Gastroesophageal sphincter (tissue), 4 donors: Measurements from ENCODE around the gene SIPA1L3. TPM values are rescaled to one million over a fixed set of nuclear protein-coding genes. Genes with fewer than 3 reads are reported as not detected.

Experiments
- ATAC-seq: fragments of 150-250 bp; one replicate; pipeline ENCODE4 v1.9.1; 2016; ENCODE audit warnings: mild to moderate bottlenecking, moderate library complexity
- H3K27ac ChIP-seq, 4 donors: fragments of 200-600 bp; sonication (generic) in 3 of 4; 1 replicate in 3 of 4; 2 replicates in 1 of 4; pipeline ENCODE4 v1.5.1; 2016 to 2019
- H3K27me3 ChIP-seq: fragments of 200-600 bp; sonication (generic); one replicate; pipeline ENCODE4 v1.5.1; 2019
- H3K36me3 ChIP-seq, 2 donors: fragments of 200-600 bp; sonication (generic); one replicate each; pipeline ENCODE4 v1.5.1; 2019; ENCODE audit warnings: control low read depth in 1 of 2
- H3K4me1 ChIP-seq, 3 donors: fragments of 200-600 bp; sonication (generic); 1 replicate in 2 of 3; 2 replicates in 1 of 3; pipeline ENCODE4 v1.5.1; 2016 to 2019; ENCODE audit warnings: control low read depth in 2 of 3
- H3K4me3 ChIP-seq, 2 donors: fragments of 200-600 bp; sonication (generic); one replicate each; pipeline ENCODE4 v1.5.1; 2019; ENCODE audit warnings: mild to moderate bottlenecking in 1 of 2, moderate library complexity in 1 of 2
- H3K9me3 ChIP-seq, 3 donors: fragments of 200-600 bp; sonication (generic); one replicate each; pipeline ENCODE4 v1.5.1; 2017 to 2019; ENCODE audit warnings: control low read depth in 2 of 3
- CTCF ChIP-seq, 4 experiments: fragments of 200-600 bp in 2 of 4; fragments of 450-650 bp in 2 of 4; sonication (generic) in 1 of 4; IDR thresholded peaks; one replicate each; pipeline ENCODE4 v1.5.1; 2017 to 2019; ENCODE audit warnings: antibody characterized with exemption in 4 of 4, mild to moderate bottlenecking in 2 of 4, moderate library complexity in 2 of 4
- EP300 ChIP-seq: sonication (generic); formaldehyde crosslinking; IDR thresholded peaks from one replicate; pipeline ENCODE4 v1.6.1; 2017; ENCODE audit warnings: antibody characterized with exemption, mild to moderate bottlenecking
- POLR2A ChIP-seq, 2 donors: fragments of 450-650 bp; IDR thresholded peaks; one replicate each; pipeline ENCODE4 v1.6.1; 2017; ENCODE audit warnings: antibody characterized with exemption in 2 of 2, mild to moderate bottlenecking in 2 of 2, moderate library complexity in 1 of 2
- POLR2AphosphoS5 ChIP-seq: sonication (generic); formaldehyde crosslinking; IDR thresholded peaks from one replicate; pipeline ENCODE4 v1.6.1; 2017; ENCODE audit warnings: antibody characterized with exemption
- WGBS, 2 donors: methylation state at CpG; one replicate each; pipeline ENCODE4 v1.1.5; 2018; ENCODE audit warnings: low coverage in 1 of 2; 5-methylcytosine and 5-hydroxymethylcytosine counted together
- total RNA-seq, 4 donors: library from RNA; depleted of rRNA; stranded (reverse); fragments of >200 nt; gene quantifications; one replicate each; pipeline ENCODE4 v1.1.0, GENCODE V29; 2016

The SIPA1L3 gene
- total RNA-seq, 4 donors from 2014 or later: 5.9 to 20.2 (median 11.8) TPM

- H3K9me3 ChIP-seq: no peaks in the 10 kb centered on the region
- ATAC-seq: no peak
- H3K4me3 ChIP-seq: no peak overlapping the region
- H3K36me3 ChIP-seq: no peaks in the 10 kb centered on the region
- 100% methylated on average over 1 of the region's 1 CpG for WGBS, 2 donors
- TF ChIP-seq EP300 (no peak), POLR2A (IDR thresholded peaks at IDR 0.05) (no peak), POLR2AphosphoS5 (no peak), CTCF (IDR thresholded peaks at IDR 0.05) (no peak)
- no peaks in the 10 kb centered on the region for H3K27me3 ChIP-seq
- no peak overlapping the region for H3K27ac ChIP-seq
- H3K4me1 ChIP-seq: no peaks in the 10 kb centered on the region
Measured at GRCh38 chr19:37957176-37957575, 50.2 kb downstream of the SIPA1L3 start.

GRCh38 chr19:37959665-37960114 is 52.7 kb downstream of the SIPA1L3 start:
- no peak for TF ChIP-seq POLR2A (IDR thresholded peaks at IDR 0.05)
- TF ChIP-seq POLR2AphosphoS5: no peak
- TF ChIP-seq EP300: no peak
- no peak for TF ChIP-seq CTCF (IDR thresholded peaks at IDR 0.05)
- H3K4me1 ChIP-seq: no peaks in the 10 kb centered on the region
- H3K9me3 ChIP-seq: no peaks in the 10 kb centered on the region
- no peak overlapping the region for H3K4me3 ChIP-seq
- H3K27ac ChIP-seq: no peak overlapping the region
- H3K36me3 ChIP-seq: no peaks in the 10 kb centered on the region
- ATAC-seq: no peak
- H3K27me3 ChIP-seq: no peaks in the 10 kb centered on the region
- WGBS, 2 donors: 53 to 68% methylated on average over 3 of the region's 3 CpGs

GRCh38 chr19:37961198-37961597 is 54.2 kb downstream of the SIPA1L3 start:
- no peak overlapping the region for H3K27ac ChIP-seq
- no peaks in the 10 kb centered on the region for H3K27me3 ChIP-seq
- H3K4me1 ChIP-seq: no peaks in the 10 kb centered on the region
- ATAC-seq: no peak
- H3K9me3 ChIP-seq: no peaks in the 10 kb centered on the region
- H3K36me3 ChIP-seq: no peaks in the 10 kb centered on the region
- WGBS, 2 donors: 100% methylated on average over 4 of the region's 4 CpGs; no CpG with 5 or more reads in 1 of the 2 donors
- no peak overlapping the region for H3K4me3 ChIP-seq
- TF ChIP-seq POLR2A (IDR thresholded peaks at IDR 0.05): no peak
- TF ChIP-seq POLR2AphosphoS5: no peak
- no peak for TF ChIP-seq CTCF (IDR thresholded peaks at IDR 0.05)
- TF ChIP-seq EP300: no peak

GRCh38 chr19:37963190-37963936 is 56.4 kb downstream of the SIPA1L3 start:
- no peak overlapping the region for H3K27ac ChIP-seq
- no peaks in the 10 kb centered on the region for H3K27me3 ChIP-seq
- H3K4me3 ChIP-seq: no peak overlapping the region
- H3K9me3 ChIP-seq: no peaks in the 10 kb centered on the region
- WGBS, 2 donors: 80 to 100% methylated on average over 3 to 4 of the region's 4 CpGs
- TF ChIP-seq POLR2AphosphoS5 (no peak), POLR2A (IDR thresholded peaks at IDR 0.05) (no peak), EP300 (no peak), CTCF (IDR thresholded peaks at IDR 0.05) (no peak)
- no peak for ATAC-seq
- H3K36me3 ChIP-seq: no peaks in the 10 kb centered on the region
- H3K4me1 ChIP-seq: no peaks in the 10 kb centered on the region

- Histone ChIP-seq H3K27me3 (no peaks in the 10 kb centered on the region), H3K9me3 (no peaks in the 10 kb centered on the region), H3K4me1 (no peaks in the 10 kb centered on the region), H3K36me3 (no peaks in the 10 kb centered on the region), H3K4me3 (no peak overlapping the region), H3K27ac (no peak overlapping the region)
- WGBS, 2 donors: 73 to 100% methylated on average over 2 of the region's 2 CpGs
- TF ChIP-seq POLR2AphosphoS5: no peak
- ATAC-seq: no peak
Measured at GRCh38 chr19:37964109-37964508, 57.1 kb downstream of the SIPA1L3 start.
